GM18870 (cell line): ENCODE measurements around the gene NCOR1.
"Not testable (repeated sequence)": the region's sequence is repeated elsewhere in the genome, so short reads cannot be mapped to it uniquely, and the experiment has no call there.

Source experiments
- ATAC-seq: cut with Tn5 transposase; IDR thresholded peaks from one replicate; pipeline ENCODE4 v1.9.1; 2021; ENCODE audit warnings: moderate library complexity; ENCODE audit not compliant: unreplicated experiment

NCOR1 gene

DNA sequence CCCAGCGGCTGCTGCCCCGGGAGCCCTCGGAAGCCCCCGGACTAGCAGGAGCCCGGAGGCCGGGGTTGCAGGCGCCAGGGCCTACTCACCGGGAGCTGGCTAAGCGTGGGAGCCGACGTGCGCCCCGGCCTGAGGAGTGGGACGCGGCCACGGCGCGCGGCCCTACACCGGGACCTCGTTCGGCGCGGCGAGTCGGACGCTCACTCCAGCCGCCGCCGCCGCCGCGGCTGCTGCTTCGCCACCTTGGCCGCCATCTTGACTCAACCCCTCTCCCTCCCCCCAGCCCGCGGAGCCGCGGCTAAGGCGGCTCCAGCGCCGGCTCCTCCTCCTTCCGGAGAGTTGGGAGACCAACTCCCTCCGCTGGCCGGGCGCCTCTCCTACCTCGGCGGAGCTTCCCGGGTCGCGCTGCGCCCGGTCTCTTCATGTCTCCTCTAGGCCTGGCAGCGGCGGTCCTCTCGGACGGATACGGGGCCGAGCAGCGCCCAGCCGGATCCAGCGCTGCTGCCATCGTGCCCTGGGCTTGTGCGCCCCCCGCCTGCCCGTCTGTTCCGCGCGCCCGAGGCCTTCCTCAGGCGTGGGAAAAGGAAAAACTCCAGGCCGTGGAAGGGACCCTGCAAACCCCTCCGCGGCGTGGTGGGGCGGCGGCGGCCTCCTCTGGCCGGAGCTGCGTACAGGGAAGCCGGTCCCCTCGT lies at the start of gene NCOR1:
Gene NCOR1 (minus strand): TSS at position 262 of the 692 bp plus-strand sequence. CDS start 20,965 bp downstream, outside the sequence.
- peak; percentile 45 for ATAC-seq

DNA sequence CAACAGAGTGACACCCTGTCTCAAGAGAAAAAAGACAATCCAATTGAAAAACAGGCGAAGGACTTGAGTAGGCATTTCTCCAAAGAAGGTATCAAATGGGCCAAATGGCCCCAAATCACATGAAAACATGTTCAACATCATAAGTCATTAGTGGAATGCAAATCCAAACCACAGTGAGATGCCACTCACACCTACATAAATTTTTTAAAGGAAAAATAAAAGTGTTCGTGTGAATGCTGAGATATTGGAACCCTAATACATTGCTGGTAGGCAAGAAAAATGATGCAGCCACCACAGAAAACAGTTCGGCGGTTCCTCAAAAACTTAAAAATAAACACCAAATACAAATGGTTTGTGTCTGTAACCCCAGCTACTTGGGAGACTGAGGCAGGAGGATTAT lies 46.9 kb upstream of the NCOR1 start:
- ATAC-seq, result no peak

GRCh38 chr17:16261049-16261448 lies 45.7 kb upstream of the NCOR1 start:
- ATAC-seq, result no peak

DNA sequence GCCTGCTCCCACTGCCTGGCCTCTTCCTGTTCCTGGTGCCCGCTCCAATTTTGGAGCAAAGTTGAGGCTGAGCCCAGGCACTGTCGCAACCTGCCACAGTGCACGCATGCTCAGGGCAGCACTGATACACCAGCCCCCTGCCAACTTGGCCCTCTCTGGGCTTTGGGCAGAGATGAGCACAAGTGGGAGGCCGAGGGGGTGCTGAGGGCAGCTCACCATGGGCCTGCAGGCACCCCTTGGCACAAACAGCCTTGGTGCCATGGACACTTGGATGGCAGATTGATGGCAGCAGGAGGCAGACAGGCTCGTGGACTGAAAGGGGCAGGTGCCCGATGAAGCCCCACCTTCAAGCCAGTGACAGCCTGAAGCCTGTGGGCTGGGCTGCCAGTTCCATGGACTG lies 44.6 kb upstream of the NCOR1 start:
- ATAC-seq, result no peak

DNA sequence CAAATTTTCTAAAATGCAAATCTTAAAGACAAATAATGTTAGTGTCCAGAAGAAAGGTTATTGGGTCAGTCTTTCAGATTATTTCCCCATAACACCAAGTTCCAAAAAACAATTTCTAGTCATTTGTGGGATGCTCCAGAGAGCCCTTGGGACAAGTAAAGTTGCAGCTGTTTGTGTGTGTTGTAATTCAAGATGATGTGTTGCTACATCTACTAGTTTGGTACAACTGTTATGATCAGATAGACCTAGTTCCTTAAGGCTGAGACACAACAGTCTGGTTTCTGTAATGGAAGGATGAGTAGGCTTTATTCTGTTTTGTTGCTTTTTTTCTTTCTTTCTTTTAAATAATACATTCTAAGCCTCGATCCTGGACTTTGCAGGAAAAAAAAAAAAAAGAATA lies 43.6 kb upstream of the NCOR1 start:
- ATAC-seq, result no peak

DNA sequence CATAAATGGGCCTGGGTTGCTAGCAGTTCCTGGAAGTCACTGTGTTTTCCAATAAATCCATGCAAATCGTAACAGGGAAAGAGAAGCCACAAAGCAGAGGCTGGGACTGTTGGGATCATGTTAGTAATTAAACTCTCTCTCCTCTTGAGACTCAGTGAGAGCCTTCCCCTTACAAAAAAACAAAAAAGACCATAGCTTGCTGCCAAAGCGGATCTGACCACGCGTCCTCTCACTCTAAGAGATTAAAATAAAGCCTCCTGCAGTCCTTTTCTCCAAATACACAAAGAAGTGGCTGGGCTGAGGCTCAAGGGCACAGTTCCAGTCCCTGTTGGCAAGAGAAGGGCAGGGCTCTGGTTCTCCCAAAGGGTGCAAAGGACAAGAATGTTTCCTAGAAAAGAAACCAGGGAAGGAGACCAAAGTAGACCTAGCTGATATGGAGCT lies 40.2 kb upstream of the NCOR1 start:
- no peak for ATAC-seq

DNA sequence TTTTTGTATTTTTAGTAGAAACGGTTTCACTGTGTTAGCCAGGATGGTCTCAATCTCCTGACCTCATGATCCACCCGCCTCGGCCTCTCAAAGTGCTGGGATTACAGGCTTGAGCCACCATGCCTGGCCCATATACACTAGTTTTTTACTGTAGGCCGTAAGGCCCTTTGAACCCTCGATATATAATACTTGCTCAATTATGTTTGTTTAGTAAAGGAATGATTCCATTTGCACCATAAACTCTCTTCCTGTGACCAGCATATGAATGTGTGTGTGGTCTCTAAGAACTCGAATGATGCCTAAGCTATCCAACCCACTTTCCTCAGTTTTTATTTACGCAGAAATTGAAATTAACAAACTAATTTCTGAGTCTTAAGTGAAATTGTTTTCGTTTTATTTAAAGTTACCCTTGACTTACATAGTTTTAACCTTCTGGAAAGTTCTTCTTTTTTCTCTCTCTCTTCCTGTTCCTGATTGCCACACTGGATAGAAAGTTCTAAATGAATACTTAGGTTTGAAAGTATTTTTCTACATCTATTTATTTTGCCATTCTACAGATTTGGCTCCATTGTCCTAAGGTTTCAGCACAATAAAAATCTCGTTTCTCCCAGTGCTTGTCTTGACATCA lies 39.6 kb upstream of the NCOR1 start:
- ATAC-seq, result no peak

GRCh38 chr17:16251556-16251955 lies 36.2 kb upstream of the NCOR1 start:
- no peak for ATAC-seq

- no peak for ATAC-seq
Measured at GRCh38 chr17:16251043-16251442, 35.7 kb upstream of the NCOR1 start.

DNA sequence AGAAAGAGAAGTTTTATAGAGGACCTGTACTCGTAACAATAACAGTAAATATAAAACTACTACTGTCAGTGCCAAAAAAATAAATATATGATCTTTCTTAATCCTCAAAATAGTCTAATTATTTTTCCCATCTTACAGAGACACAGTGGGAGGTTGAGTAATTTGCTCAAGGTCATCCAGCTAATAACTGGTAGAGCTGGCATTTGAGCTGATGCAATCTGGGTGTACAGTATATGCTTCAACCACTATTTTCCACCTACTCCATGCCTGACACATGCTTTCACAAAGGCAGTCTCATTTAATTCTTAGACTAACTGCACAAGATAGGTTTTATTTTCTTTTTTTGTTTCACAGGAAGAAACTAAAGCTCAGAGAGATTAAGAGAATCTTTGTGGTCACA lies 35.3 kb upstream of the NCOR1 start:
- no peak for ATAC-seq

- ATAC-seq, result no peak
Measured at GRCh38 chr17:16247586-16247984, 32.3 kb upstream of the NCOR1 start.

DNA sequence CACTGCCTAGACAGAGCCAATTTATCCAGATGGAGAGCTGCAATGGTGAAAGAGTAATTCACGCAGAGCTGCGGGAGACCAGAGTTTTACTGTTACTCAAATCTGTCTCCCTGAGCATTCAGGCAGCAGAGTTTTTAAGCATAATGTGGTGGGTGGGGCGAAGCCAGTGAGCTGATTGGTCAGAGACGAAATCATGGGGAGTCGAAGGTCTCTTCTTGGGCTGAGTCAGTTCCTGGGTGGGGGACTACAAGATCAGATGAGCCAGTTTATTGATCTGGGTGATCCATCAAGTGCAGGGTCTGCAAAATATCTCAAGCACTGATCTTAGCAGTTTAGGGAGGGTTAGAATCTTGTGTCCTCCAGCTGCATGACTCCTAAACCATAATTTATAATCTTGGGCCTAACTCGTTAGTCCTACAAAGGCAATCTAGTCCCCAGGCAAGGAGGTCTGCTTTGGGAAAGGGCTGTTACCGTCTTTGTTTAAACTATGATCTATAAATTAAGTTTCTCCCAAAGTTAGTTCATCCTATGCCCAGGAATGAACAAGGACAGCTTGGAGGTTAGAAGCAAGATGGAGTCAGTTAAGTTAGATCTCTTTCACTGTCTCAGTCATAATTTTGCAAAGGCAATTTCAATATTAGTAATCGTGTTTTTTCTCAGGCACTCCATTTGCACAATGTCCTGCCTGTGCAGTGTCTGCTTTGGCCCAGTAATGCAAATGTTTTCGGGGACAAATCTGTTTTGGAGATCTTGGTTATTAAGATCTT lies 28.6 kb upstream of the NCOR1 start:
- ATAC-seq, result no peak

GRCh38 chr17:16243385-16243784 lies 28.1 kb upstream of the NCOR1 start:
- no peak for ATAC-seq

- no peak for ATAC-seq
Measured at GRCh38 chr17:16241906-16242399, 26.6 kb upstream of the NCOR1 start.

DNA sequence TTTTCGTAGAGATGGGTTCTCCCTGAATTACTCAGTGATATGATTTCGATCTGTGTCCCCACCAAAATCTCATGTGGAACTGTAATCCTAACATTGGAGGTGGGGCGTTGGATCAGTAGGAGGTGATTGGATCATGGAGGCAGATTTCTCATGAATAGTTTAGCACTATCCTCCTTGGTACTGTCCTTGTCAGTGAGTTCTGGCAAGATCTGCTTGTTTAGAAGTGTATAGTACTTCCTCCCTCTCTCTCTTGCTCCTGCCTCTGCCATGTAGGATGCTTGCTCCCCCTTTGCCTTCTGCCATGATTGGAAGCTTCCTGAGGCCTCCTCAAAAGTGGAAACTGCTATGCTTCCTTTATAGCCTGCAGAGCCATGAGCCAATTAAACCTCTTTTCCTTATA lies 24.6 kb upstream of the NCOR1 start:
- no peak for ATAC-seq

- ATAC-seq, result no peak
Measured at GRCh38 chr17:16232391-16232790, 17.1 kb upstream of the NCOR1 start.

- not testable (repeated sequence) for ATAC-seq
Measured at GRCh38 chr17:16229912-16230561, 14.7 kb upstream of the NCOR1 start.

GRCh38 chr17:16222406-16222805 lies 7.1 kb upstream of the NCOR1 start:
- no peak for ATAC-seq

- ATAC-seq, result peak; percentile 42
Measured at GRCh38 chr17:16217002-16217635, 1.8 kb upstream of the NCOR1 start, which contains the start of gene PIGL. TSS of gene PIGL (plus strand) at chr17:16217210. CDS start at chr17:16217227, 17 bp downstream.

- ATAC-seq, result not testable (repeated sequence)
Measured at GRCh38 chr17:16216341-16217001, 1.1 kb upstream of the NCOR1 start.
